Subcutaneous abdominal adipose tissue (tissue), 5 donors: Measurements from ENCODE around the gene ZBTB45.

Experiments
- H3K27ac ChIP-seq: one replicate; pipeline ENCODE4 v1.7.0; 2013; ENCODE audit warnings: low read depth, mild to moderate bottlenecking, inconsistent platforms, low read length, moderate library complexity
- H3K27me3 ChIP-seq, 5 donors: one replicate each; pipeline ENCODE4 v1.7.0; 2013; ENCODE audit warnings: low read length in 5 of 5, inconsistent platforms in 1 of 5; ENCODE audit not compliant: control insufficient read depth in 5 of 5, insufficient read depth in 4 of 5
- H3K36me3 ChIP-seq, 5 donors: one replicate each; pipeline ENCODE4 v1.7.0; 2013; ENCODE audit warnings: low read length in 5 of 5; ENCODE audit not compliant: control insufficient read depth in 5 of 5, insufficient read depth in 5 of 5
- H3K4me1 ChIP-seq, 5 donors: one replicate each; pipeline ENCODE4 v1.7.0; 2013; ENCODE audit warnings: low read length in 5 of 5, mild to moderate bottlenecking in 3 of 5, moderate library complexity in 1 of 5; ENCODE audit not compliant: control insufficient read depth in 5 of 5, insufficient read depth in 5 of 5
- H3K4me3 ChIP-seq, 5 donors: one replicate each; pipeline ENCODE4 v1.7.0; 2013; ENCODE audit warnings: low read length in 5 of 5, low read depth in 1 of 5
- H3K9ac ChIP-seq, 5 donors: one replicate each; pipeline ENCODE4 v1.7.0; 2013; ENCODE audit warnings: low read length in 5 of 5, mild to moderate bottlenecking in 4 of 5, moderate library complexity in 3 of 5
- H3K9me3 ChIP-seq, 5 donors: one replicate each; pipeline ENCODE4 v1.7.0; 2013; ENCODE audit warnings: low read length in 5 of 5; ENCODE audit not compliant: control insufficient read depth in 5 of 5
- donor health status: healthy.
- donor health status: healthy.
- donor health status: healthy.
- donor health status: healthy.
- donor health status: healthy.

ZBTB45 gene

GRCh38 chr19:58519355-58520256, at the start of gene ZBTB45:
ZBTB45 (minus strand) TSS chr19:58519810; CDS start chr19:58517673, 2,137 bp downstream.
- Histone ChIP-seq H3K9ac (peak within 1 kb of the TSS; percentile 76 to 96 (median 92)), H3K9me3 (no peaks in the 10 kb centered on the region), H3K4me3 (peak within 1 kb of the TSS; percentile 83 to 92 (median 91)), H3K27ac (peak within 1 kb of the TSS; percentile 93), H3K4me1 (peaks cover 13 to 50% (median 37%) of the 10 kb centered on the region in 5 donors), H3K27me3 (no peaks in the 10 kb centered on the region), H3K36me3 (peaks cover 0 to 23% (median 19%) of the 10 kb centered on the region in 5 donors)

GRCh38 chr19:58568453-58569130, 49.0 kb upstream of the ZBTB45 start:
- Histone ChIP-seq H3K4me3 (no peak overlapping the region), H3K4me1 (peaks cover 2 to 19% (median 12%) of the 10 kb centered on the region in 5 donors), H3K36me3 (peaks cover 0 to 41% (median 12%) of the 10 kb centered on the region in 5 donors), H3K9me3 (no peaks in the 10 kb centered on the region), H3K9ac (no peak overlapping the region), H3K27me3 (no peaks in the 10 kb centered on the region), H3K27ac (no peak overlapping the region)

- Histone ChIP-seq H3K27me3 (peaks cover 0 to 6% (median 4%) of the 10 kb centered on the region in 5 donors), H3K9ac (no peak overlapping the region), H3K9me3 (no peaks in the 10 kb centered on the region), H3K36me3 (peaks cover 0 to 41% (median 12%) of the 10 kb centered on the region in 5 donors), H3K27ac (no peak overlapping the region), H3K4me3 (no peak overlapping the region), H3K4me1 (peaks cover 2 to 21% (median 17%) of the 10 kb centered on the region in 5 donors)
Measured at GRCh38 chr19:58566989-58567388, 47.4 kb upstream of the ZBTB45 start.

- no peaks in the 10 kb centered on the region for H3K9me3 ChIP-seq
- H3K4me3 ChIP-seq = no peak overlapping the region
Measured at GRCh38 chr19:58563823-58564222, 44.2 kb upstream of the ZBTB45 start.

GRCh38 chr19:58563034-58563573, 43.5 kb upstream of the ZBTB45 start:
- peak overlapping the region in 2 of 5 donors; percentile 56 to 61 for H3K9ac ChIP-seq
- no peaks in the 10 kb centered on the region for H3K9me3 ChIP-seq
- peak overlapping the region in 4 of 5 donors; percentile 32 to 63 (median 50) for H3K4me3 ChIP-seq
- H3K36me3 ChIP-seq = peaks cover 0 to 12% (median 6%) of the 10 kb centered on the region in 5 donors
- no peak overlapping the region for H3K27ac ChIP-seq
- H3K4me1 ChIP-seq = peaks cover 6 to 40% (median 32%) of the 10 kb centered on the region in 5 donors
- H3K27me3 ChIP-seq = peaks cover 0 to 13% (median 6%) of the 10 kb centered on the region in 5 donors

More at GRCh38 chr19:58563823-58564222, 44.2 kb upstream of the ZBTB45 start:
- Histone ChIP-seq H3K27me3 (peaks cover 0 to 13% (median 6%) of the 10 kb centered on the region in 5 donors), H3K36me3 (peaks cover 0 to 16% (median 7%) of the 10 kb centered on the region in 5 donors), H3K27ac (no peak overlapping the region), H3K9ac (no peak overlapping the region), H3K4me1 (peaks cover 6 to 37% (median 32%) of the 10 kb centered on the region in 5 donors)

- peaks cover 0 to 10% (median 4%) of the 10 kb centered on the region in 5 donors for H3K36me3 ChIP-seq
- no peaks in the 10 kb centered on the region for H3K9me3 ChIP-seq
- H3K9ac ChIP-seq = peak overlapping the region in 3 of 5 donors; percentile 21 to 61 (median 56)
- no peak overlapping the region for H3K27ac ChIP-seq
- peaks cover 6 to 47% (median 39%) of the 10 kb centered on the region in 5 donors for H3K4me1 ChIP-seq
- H3K4me3 ChIP-seq = peak overlapping the region in 4 of 5 donors; percentile 32 to 63 (median 50)
- peaks cover 0 to 13% (median 6%) of the 10 kb centered on the region in 5 donors for H3K27me3 ChIP-seq
Measured at GRCh38 chr19:58562122-58563033, 42.8 kb upstream of the ZBTB45 start.

GRCh38 chr19:58561373-58562121, 41.9 kb upstream of the ZBTB45 start:
- H3K4me1 ChIP-seq = peaks cover 9 to 55% (median 47%) of the 10 kb centered on the region in 5 donors
- peak overlapping the region in 2 of 5 donors; percentile 54 to 63 for H3K4me3 ChIP-seq
- no peaks in the 10 kb centered on the region for H3K9me3 ChIP-seq
- H3K27me3 ChIP-seq = peaks cover 0 to 13% (median 6%) of the 10 kb centered on the region in 5 donors
- H3K36me3 ChIP-seq = peaks cover 0 to 7% (median 2%) of the 10 kb centered on the region in 5 donors
- H3K9ac ChIP-seq = peak overlapping the region in 2 of 5 donors; percentile 21 to 56
- no peak overlapping the region for H3K27ac ChIP-seq

- Histone ChIP-seq H3K36me3 (peaks cover 0 to 11% (median 8%) of the 10 kb centered on the region in 5 donors), H3K4me1 (peaks cover 9 to 61% (median 53%) of the 10 kb centered on the region in 5 donors), H3K9ac (no peak overlapping the region), H3K9me3 (no peaks in the 10 kb centered on the region), H3K4me3 (no peak overlapping the region), H3K27me3 (peaks cover 0 to 13% (median 6%) of the 10 kb centered on the region in 5 donors), H3K27ac (no peak overlapping the region)
Measured at GRCh38 chr19:58560921-58561320, 41.3 kb upstream of the ZBTB45 start.
